ENCODE results near the gene PCSK6. TPM values are rescaled to one million over a fixed set of nuclear protein-coding genes. Genes with fewer than 3 reads are reported as not detected.

PCSK6 gene
- total RNA-seq, 2 donors from 2014 or later: 5.1 to 8.8 TPM

- Histone ChIP-seq H3K36me3 (no peaks in the 10 kb centered on the region), H3K27ac (no peak overlapping the region), H3K4me3 (no peak overlapping the region), H3K4me1 (ENCODE audit: control insufficient read depth in 1 of 2, low read depth in 2 of 2) (no peaks in the 10 kb centered on the region), H3K9me3 (no peaks in the 10 kb centered on the region), H3K27me3 (replicated peaks; ENCODE audit: insufficient read depth) (no peaks in the 10 kb centered on the region)
- DNase-seq (ENCODE audit: low spot score) (no peak), ATAC-seq (ENCODE audit: insufficient number of reproducible peaks, low FRiP score, low read depth) (no peak)
- no peak for TF ChIP-seq CTCF (IDR thresholded peaks at IDR 0.05)
These were observed 136.3 kb downstream of the PCSK6 start for GRCh38 chr15:101353240-101353639.

- TF ChIP-seq CTCF (IDR thresholded peaks at IDR 0.05): no peak
- Histone ChIP-seq H3K9me3 (no peaks in the 10 kb centered on the region), H3K4me3 (no peak overlapping the region), H3K4me1 (ENCODE audit: control insufficient read depth in 1 of 2, low read depth in 2 of 2) (no peaks in the 10 kb centered on the region), H3K27me3 (replicated peaks; ENCODE audit: insufficient read depth) (no peaks in the 10 kb centered on the region), H3K27ac (no peak overlapping the region), H3K36me3 (no peaks in the 10 kb centered on the region)
- ATAC-seq (ENCODE audit: insufficient number of reproducible peaks, low FRiP score, low read depth): no peak
- no peak for DNase-seq (ENCODE audit: low spot score)
These were observed 137.8 kb downstream of the PCSK6 start for GRCh38 chr15:101351736-101352135.

- no peak for TF ChIP-seq CTCF (IDR thresholded peaks at IDR 0.05)
- Histone ChIP-seq H3K4me3 (no peak overlapping the region), H3K27me3 (replicated peaks; ENCODE audit: insufficient read depth) (no peaks in the 10 kb centered on the region), H3K9me3 (no peaks in the 10 kb centered on the region), H3K36me3 (no peaks in the 10 kb centered on the region), H3K4me1 (ENCODE audit: control insufficient read depth in 1 of 2, low read depth in 2 of 2) (no peaks in the 10 kb centered on the region), H3K27ac (no peak overlapping the region)
- ATAC-seq (ENCODE audit: insufficient number of reproducible peaks, low FRiP score, low read depth) (no peak), DNase-seq (ENCODE audit: low spot score) (no peak)
These were observed 140.2 kb downstream of the PCSK6 start for GRCh38 chr15:101349047-101349951.

GRCh38 chr15:101348643-101349042, 140.9 kb downstream of the PCSK6 start:
- Histone ChIP-seq H3K36me3 (no peaks in the 10 kb centered on the region), H3K27ac (no peak overlapping the region), H3K27me3 (replicated peaks; ENCODE audit: insufficient read depth) (no peaks in the 10 kb centered on the region), H3K4me1 (ENCODE audit: control insufficient read depth in 1 of 2, low read depth in 2 of 2) (no peaks in the 10 kb centered on the region), H3K4me3 (no peak overlapping the region), H3K9me3 (no peaks in the 10 kb centered on the region)
- TF ChIP-seq CTCF (IDR thresholded peaks at IDR 0.05): no peak
- ATAC-seq (ENCODE audit: insufficient number of reproducible peaks, low FRiP score, low read depth) (no peak), DNase-seq (ENCODE audit: low spot score) (no peak)

- no peaks in the 10 kb centered on the region for H3K9me3 ChIP-seq
- no peak overlapping the region for H3K4me3 ChIP-seq
- no peaks in the 10 kb centered on the region for H3K36me3 ChIP-seq
- no peak overlapping the region for H3K27ac ChIP-seq
- TF ChIP-seq CTCF (IDR thresholded peaks at IDR 0.05): no peak
- no peaks in the 10 kb centered on the region for H3K27me3 ChIP-seq (replicated peaks; ENCODE audit: insufficient read depth)
- DNase-seq (ENCODE audit: low spot score) (no peak), ATAC-seq (ENCODE audit: insufficient number of reproducible peaks, low FRiP score, low read depth) (no peak)
- no peaks in the 10 kb centered on the region for H3K4me1 ChIP-seq (ENCODE audit: control insufficient read depth in 1 of 2, low read depth in 2 of 2)
These were observed 141.5 kb downstream of the PCSK6 start for GRCh38 chr15:101348015-101348414.
